Activated naive CD4-positive, alpha-beta T cell treated with anti-CD3 and anti-CD28 coated beads for 36 hours (primary cell): ENCODE results near the gene PMS1. TPM values are rescaled to one million over a fixed set of nuclear protein-coding genes. Genes with fewer than 3 reads are reported as not detected.

Experiments used
- CTCF ChIA-PET: fragments of 350-600 bp; sonication (Branson Sonifier 250); formaldehyde crosslinking; loops from one replicate; lab custom pipeline; 2021; ENCODE audit warnings: antibody characterized with exemption; lab: Charles Lee
- DNase-seq: peaks from one replicate; pipeline ENCODE4 v3.0.0-alpha.2; 2020
- H3K27ac Mint-ChIP-seq: one replicate; pipeline ENCODE4 v1.8.0; 2021; ENCODE audit warnings: mild to moderate bottlenecking, mixed read lengths
- H3K27me3 Mint-ChIP-seq: one replicate; pipeline ENCODE4 v1.8.0; 2021; ENCODE audit warnings: low read depth, mixed read lengths
- H3K36me3 Mint-ChIP-seq: one replicate; pipeline ENCODE4 v1.8.0; 2021; ENCODE audit warnings: low read depth, mixed read lengths
- H3K4me1 Mint-ChIP-seq: one replicate; pipeline ENCODE4 v1.8.0; 2021; ENCODE audit warnings: low read depth, mixed read lengths
- H3K4me3 Mint-ChIP-seq: one replicate; pipeline ENCODE4 v1.8.0; 2021; ENCODE audit warnings: mild to moderate bottlenecking, moderate library complexity, mixed read lengths
- H3K9me3 Mint-ChIP-seq: one replicate; pipeline ENCODE4 v1.8.0; 2021; ENCODE audit warnings: mixed read lengths
- intact Hi-C: fragments of 100-400 bp; cut with micrococcal nuclease; formaldehyde crosslinking; loops from one replicate; pipeline ENCODE4 v1.15.1; 2023
- total RNA-seq, 2 experiments: library from RNA; stranded (reverse); gene quantifications; one replicate each; pipeline ENCODE4 v1.2.3, GENCODE V29; 2021

The PMS1 gene
- total RNA-seq, 2 experiments from 2014 or later, result 29.7 to 32.5 TPM

- intact Hi-C loops, result loop anchor here (5.0 to 10.0 kb wide), 6 partner anchors 321 to 1871 kb away; partner anchors contain the start of gene NEMP2
- H3K9me3 Mint-ChIP-seq, result no peaks in the 10 kb centered on the region
- no peak for DNase-seq
- peak overlapping the region; percentile 90 for H3K27ac Mint-ChIP-seq
- H3K4me3 Mint-ChIP-seq, result peak overlapping the region; percentile 93
- H3K4me1 Mint-ChIP-seq, result peaks cover 57% of the 10 kb centered on the region
- peaks cover 53% of the 10 kb centered on the region for H3K36me3 Mint-ChIP-seq
- CTCF ChIA-PET, result interaction anchor here (0.5 to 2.9 kb wide), 4 partner anchors 21 to 1793 kb away, joined by 3 to 11 read pairs (median 4); partner anchors contain the start of gene OSGEPL1
- H3K27me3 Mint-ChIP-seq, result no peaks in the 10 kb centered on the region
Observed at GRCh38 chr2:189783451-189783926, 761 bp upstream of the PMS1 start.

DNA sequence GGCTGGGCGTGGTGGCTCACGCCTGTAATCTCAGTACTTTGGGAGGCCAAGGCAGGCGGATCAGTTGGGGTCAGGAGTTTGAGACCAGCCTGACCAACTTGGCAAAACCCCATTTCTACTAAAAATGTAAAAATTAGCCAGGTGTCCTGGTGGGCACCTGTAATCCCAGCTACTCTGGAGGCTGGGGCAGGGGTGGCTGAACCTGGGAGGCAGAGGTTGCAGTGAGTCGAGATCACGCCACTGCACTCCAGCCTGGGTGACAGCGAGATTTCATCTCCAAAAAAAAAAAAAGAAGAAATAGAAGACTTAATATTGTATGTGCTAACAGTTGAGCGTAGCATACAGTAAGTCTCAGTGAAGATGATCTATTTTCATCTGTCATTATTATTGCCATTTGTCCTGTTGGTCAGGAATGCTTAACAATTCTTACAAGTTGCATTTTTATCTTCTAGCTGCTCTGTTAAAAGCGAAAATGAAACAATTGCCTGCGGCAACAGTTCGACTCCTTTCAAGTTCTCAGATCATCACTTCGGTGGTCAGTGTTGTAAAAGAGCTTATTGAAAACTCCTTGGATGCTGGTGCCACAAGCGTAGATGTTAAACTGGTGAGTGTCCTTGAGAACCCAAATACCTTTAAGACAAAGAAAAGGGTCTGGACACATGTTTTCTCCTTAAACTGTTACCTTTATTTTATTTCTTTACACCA is 7.2 kb downstream of the PMS1 start:
- DNase-seq, result no peak
- Mint-ChIP-seq H3K27ac (no peak overlapping the region), H3K4me1 (peaks cover 12% of the 10 kb centered on the region), H3K4me3 (no peak overlapping the region), H3K36me3 (peaks cover 30% of the 10 kb centered on the region), H3K9me3 (no peaks in the 10 kb centered on the region), H3K27me3 (no peaks in the 10 kb centered on the region)
- CTCF ChIA-PET, result interaction anchor here (0.9 kb wide), 1 partner anchor 8 kb away, joined by 3 read pairs; no protein-coding TSS in a partner anchor
- intact Hi-C loops, result no loop called here

DNA sequence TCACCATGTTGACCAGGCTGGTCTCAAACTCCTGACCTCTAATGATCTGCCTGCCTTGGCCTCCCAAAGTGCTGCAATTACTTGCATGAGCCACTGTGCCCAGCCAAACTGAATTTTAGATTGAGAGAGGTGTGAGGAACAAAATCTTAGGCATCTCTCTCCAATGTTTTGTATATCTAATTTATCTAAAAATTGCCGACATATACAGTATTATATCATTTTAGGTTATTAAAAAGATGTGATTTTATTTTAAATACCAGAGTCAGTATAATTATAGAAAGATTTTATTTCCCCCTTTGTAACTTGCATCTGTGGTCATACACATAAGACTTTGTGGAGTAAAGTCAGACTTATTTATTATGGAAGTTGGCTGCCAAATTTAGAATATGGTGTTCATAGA is 10.1 kb downstream of the PMS1 start:
- Mint-ChIP-seq H3K27me3 (no peaks in the 10 kb centered on the region), H3K27ac (no peak overlapping the region), H3K4me3 (no peak overlapping the region), H3K36me3 (peaks cover 24% of the 10 kb centered on the region), H3K9me3 (no peaks in the 10 kb centered on the region), H3K4me1 (peaks cover 7% of the 10 kb centered on the region)
- intact Hi-C loops, result no loop called here
- no peak for DNase-seq
- CTCF ChIA-PET, result no interaction called here

DNA sequence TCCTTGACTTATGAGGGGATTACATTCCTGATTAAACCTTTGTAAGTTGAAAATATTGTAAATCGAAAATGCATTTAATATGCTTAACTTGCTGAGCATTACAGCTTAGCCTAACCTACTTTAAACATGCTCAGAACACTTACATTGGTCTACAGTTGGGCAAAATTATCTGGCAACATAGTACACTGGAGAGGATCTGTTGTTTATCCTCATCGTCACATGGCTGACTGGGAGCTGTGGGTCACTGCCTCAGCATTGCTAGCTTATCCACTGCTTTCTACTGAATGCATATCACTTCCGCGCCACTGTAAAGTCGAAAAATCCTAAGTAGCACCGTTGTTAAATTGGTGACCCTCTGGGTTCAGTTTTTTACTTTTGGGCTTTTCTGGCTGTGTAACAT is 13.7 kb downstream of the PMS1 start:
- CTCF ChIA-PET, result interaction anchor here (0.7 to 1.2 kb wide), 2 partner anchors 11 to 353 kb away, joined by 4 to 7 read pairs; no protein-coding TSS in a partner anchor
- Mint-ChIP-seq H3K9me3 (no peaks in the 10 kb centered on the region), H3K27ac (no peak overlapping the region), H3K27me3 (no peaks in the 10 kb centered on the region), H3K4me1 (peaks cover 7% of the 10 kb centered on the region), H3K4me3 (no peak overlapping the region), H3K36me3 (peaks cover 27% of the 10 kb centered on the region)
- no peak for DNase-seq
- intact Hi-C loops, result loop anchor here (1.0 kb wide), 1 partner anchor 272 kb away; no protein-coding TSS in a partner anchor

DNA sequence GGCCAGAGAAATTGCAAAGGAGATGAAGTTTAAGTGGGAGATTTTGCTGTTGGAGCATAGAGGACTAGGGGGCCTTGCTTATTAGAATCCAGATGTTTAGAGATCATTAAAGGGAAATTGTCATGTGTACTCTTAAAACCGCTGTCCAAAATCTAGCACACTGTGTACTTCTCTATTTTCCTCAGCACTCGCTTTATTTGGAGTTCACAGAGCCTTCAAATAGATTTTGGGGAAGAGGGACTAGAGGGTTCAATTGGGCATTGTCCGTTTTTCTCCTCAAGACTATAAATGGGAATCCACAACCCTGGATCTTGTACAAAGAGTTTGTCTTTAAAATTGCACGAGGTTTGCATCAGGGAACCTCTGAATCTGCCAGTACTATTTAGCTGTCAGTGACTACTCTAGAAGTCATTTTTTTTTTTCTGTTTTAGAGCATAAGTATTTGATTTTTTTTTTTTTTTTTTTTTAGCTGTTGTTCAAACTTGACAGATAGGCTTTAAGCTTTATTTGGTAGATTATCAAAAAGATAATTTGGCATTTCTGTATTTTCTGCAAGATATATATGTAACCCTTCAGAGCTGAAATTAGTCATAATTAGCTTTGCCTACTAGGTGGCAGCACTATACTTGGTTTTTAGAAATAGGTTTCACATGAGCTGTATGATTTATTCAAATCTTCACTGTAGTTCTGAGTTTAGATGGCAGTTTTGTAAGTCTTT is 14.2 kb downstream of the PMS1 start:
- Mint-ChIP-seq H3K36me3 (peaks cover 23% of the 10 kb centered on the region), H3K9me3 (no peaks in the 10 kb centered on the region), H3K27me3 (no peaks in the 10 kb centered on the region), H3K4me1 (peaks cover 7% of the 10 kb centered on the region), H3K4me3 (no peak overlapping the region), H3K27ac (no peak overlapping the region)
- CTCF ChIA-PET, result interaction anchor here (0.6 to 2.1 kb wide), 8 partner anchors 12 to 1101 kb away, joined by 3 to 7 read pairs (median 4); partner anchors contain the start of gene OSGEPL1
- no peak for DNase-seq
- intact Hi-C loops, result loop anchor here (1.0 kb wide), 1 partner anchor 272 kb away; no protein-coding TSS in a partner anchor

DNA sequence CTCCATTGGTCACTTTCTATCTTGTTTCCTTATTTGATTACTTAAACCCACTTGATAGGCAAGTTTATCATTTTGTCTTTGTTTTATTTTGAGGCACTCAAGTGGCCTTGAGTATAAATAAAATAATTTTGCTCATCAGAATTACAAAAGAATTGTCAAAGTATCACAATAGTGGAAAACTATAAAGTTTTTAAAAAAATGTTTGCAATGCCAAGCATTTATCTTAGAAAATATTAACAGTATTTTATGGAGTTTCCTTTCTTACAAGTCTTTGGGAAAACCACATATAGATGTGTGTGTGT is 14.7 kb downstream of the PMS1 start:
- intact Hi-C loops, result no loop called here
- peaks cover 7% of the 10 kb centered on the region for H3K4me1 Mint-ChIP-seq
- H3K4me3 Mint-ChIP-seq, result no peak overlapping the region
- DNase-seq, result no peak
- H3K27ac Mint-ChIP-seq, result no peak overlapping the region
- CTCF ChIA-PET, result interaction anchor here (0.6 to 2.1 kb wide), 7 partner anchors 12 to 1100 kb away, joined by 3 to 7 read pairs (median 3); partner anchors contain the start of gene OSGEPL1
- H3K9me3 Mint-ChIP-seq, result no peaks in the 10 kb centered on the region
- H3K27me3 Mint-ChIP-seq, result no peaks in the 10 kb centered on the region
- H3K36me3 Mint-ChIP-seq, result peaks cover 23% of the 10 kb centered on the region

DNA sequence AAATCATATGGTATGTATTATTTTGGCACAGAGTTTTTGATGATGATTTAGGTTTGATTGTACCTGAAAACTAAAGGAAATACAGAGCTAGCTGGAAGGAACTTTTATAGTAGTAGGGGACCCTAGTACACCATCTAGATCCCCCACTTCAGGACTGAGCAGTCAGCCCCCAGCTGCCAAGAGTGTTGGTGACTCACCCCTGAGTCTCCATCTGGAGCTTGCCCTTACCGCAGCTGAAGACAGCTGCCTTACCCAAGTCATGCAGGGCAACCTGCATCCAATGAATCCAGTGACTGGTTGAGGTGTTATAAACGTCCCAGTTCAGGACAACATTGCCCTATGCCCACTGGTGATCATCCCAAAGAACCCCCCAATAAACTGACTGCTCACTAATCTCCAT is 15.3 kb downstream of the PMS1 start:
- no peak for DNase-seq
- intact Hi-C loops, result no loop called here
- no peaks in the 10 kb centered on the region for H3K27me3 Mint-ChIP-seq
- H3K9me3 Mint-ChIP-seq, result no peaks in the 10 kb centered on the region
- no peak overlapping the region for H3K4me3 Mint-ChIP-seq
- H3K27ac Mint-ChIP-seq, result no peak overlapping the region
- H3K4me1 Mint-ChIP-seq, result peaks cover 7% of the 10 kb centered on the region
- H3K36me3 Mint-ChIP-seq, result peaks cover 22% of the 10 kb centered on the region
- CTCF ChIA-PET, result interaction anchor here (0.8 to 2.1 kb wide), 2 partner anchors 9 to 37 kb away, joined by 3 to 6 read pairs; partner anchors contain the start of gene OSGEPL1

- Mint-ChIP-seq H3K27ac (no peak overlapping the region), H3K9me3 (no peaks in the 10 kb centered on the region), H3K4me3 (no peak overlapping the region), H3K27me3 (no peaks in the 10 kb centered on the region), H3K36me3 (peaks cover 22% of the 10 kb centered on the region), H3K4me1 (peaks cover 7% of the 10 kb centered on the region)
- DNase-seq, result no peak
- CTCF ChIA-PET, result no interaction called here
- intact Hi-C loops, result no loop called here
Observed at GRCh38 chr2:189802396-189802912, 18.2 kb downstream of the PMS1 start.

DNA sequence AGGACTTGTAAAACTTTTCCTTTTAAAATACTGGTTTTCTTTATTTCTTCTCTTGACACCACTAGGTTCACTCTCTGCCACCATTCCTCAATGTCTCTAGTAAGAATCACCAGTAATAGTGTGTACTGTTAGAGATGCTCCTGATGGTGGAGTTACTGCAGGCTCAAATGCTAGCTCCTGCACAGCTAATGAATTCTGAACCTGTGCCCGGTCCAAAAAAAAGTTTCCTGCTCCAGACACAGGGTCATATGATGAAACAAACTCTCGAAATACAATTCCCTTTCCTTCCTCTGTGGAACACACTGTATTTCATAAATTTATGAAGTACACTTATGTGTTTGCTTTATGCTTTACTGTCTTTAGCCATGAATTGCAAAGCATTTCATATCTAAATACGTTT is 19.2 kb downstream of the PMS1 start:
- peaks cover 23% of the 10 kb centered on the region for H3K36me3 Mint-ChIP-seq
- CTCF ChIA-PET, result interaction anchor here (0.9 kb wide), 1 partner anchor 40 kb away, joined by 6 read pairs; no protein-coding TSS in a partner anchor
- DNase-seq, result no peak
- peaks cover 7% of the 10 kb centered on the region for H3K4me1 Mint-ChIP-seq
- H3K27ac Mint-ChIP-seq, result no peak overlapping the region
- no peak overlapping the region for H3K4me3 Mint-ChIP-seq
- no peaks in the 10 kb centered on the region for H3K27me3 Mint-ChIP-seq
- H3K9me3 Mint-ChIP-seq, result no peaks in the 10 kb centered on the region
- intact Hi-C loops, result no loop called here

DNA sequence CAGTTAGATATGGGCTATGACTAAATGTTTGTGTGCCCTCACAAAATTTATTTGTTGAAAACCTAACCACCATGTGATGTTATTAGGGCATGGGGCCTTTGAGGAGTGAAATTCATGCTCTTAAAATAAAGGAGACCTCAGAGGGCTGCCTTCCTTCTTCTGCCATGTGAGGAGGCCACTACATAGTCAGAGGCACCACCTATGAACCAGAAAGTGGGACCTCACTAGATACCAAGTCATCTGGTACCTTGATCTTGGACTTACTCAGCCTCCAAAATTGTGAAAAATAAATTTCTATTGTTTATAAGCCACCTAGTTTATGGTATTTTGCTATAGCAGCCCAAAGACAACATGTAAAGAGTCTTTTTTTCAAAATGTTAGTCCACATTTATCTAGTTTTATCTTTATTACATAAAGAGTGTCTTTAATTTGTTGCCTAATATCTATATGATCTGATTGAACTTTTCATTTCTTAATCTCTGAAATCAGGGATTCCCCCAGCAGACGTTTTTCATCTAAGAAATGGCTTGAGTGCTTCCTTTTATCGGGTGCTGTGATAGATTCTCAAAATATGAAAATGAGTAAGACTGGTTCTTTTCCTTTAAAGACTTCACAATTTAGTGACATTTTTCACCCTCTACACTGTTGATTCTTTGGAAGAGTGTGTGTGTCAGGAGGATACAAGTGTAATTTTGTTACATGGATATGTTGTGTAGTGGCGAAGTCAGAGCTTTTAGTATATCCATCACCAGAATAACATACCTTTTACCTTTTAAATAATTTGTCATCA is 34.2 kb downstream of the PMS1 start:
- no peak for DNase-seq
- H3K36me3 Mint-ChIP-seq, result peaks cover 42% of the 10 kb centered on the region
- intact Hi-C loops, result loop anchor here (1.0 to 10.0 kb wide), 2 partner anchors 34 to 366 kb away; partner anchors contain the start of genes ORMDL1 and PMS1
- peak overlapping the region; percentile 68 for H3K27ac Mint-ChIP-seq
- H3K4me1 Mint-ChIP-seq, result peaks cover 22% of the 10 kb centered on the region
- H3K9me3 Mint-ChIP-seq, result no peaks in the 10 kb centered on the region
- no peak overlapping the region for H3K4me3 Mint-ChIP-seq
- CTCF ChIA-PET, result interaction anchor here (1.3 kb wide), 1 partner anchor 20 kb away, joined by 3 read pairs; no protein-coding TSS in a partner anchor
- H3K27me3 Mint-ChIP-seq, result no peaks in the 10 kb centered on the region

GRCh38 chr2:189819297-189819704 is 35.1 kb downstream of the PMS1 start:
- intact Hi-C loops, result loop anchor here (1.0 to 10.0 kb wide), 2 partner anchors 35 to 366 kb away; partner anchors contain the start of genes ORMDL1 and PMS1

More at GRCh38 chr2:189819297-189819704, 35.1 kb downstream of the PMS1 start:
- Mint-ChIP-seq H3K4me3 (no peak overlapping the region), H3K9me3 (no peaks in the 10 kb centered on the region), H3K4me1 (peaks cover 22% of the 10 kb centered on the region), H3K36me3 (peaks cover 36% of the 10 kb centered on the region), H3K27ac (peak overlapping the region; percentile 68), H3K27me3 (no peaks in the 10 kb centered on the region)
- CTCF ChIA-PET, result interaction anchor here (1.3 kb wide), 1 partner anchor 21 kb away, joined by 3 read pairs; no protein-coding TSS in a partner anchor
- no peak for DNase-seq
